GM13976 (cell line): ENCODE results near the gene C15orf62.

Experiments
- DNase-seq: peaks from one replicate; pipeline ENCODE4 v3.0.0; 2012; ENCODE audit warnings: low spot score
- in situ Hi-C: fragments of 300-500 bp; cut with MboI; formaldehyde crosslinking; loops from one replicate; pipeline ENCODE4 v1.12.0; 2022; ENCODE audit warnings: low sequenced_read_pairs, mixed read lengths, inconsistent platforms; ENCODE audit not compliant: unreplicated experiment
- TF ChIP-seq, protein P1 (sequence below): IDR thresholded peaks from 2 replicates; pipeline ENCODE4 v1.5.1; 2012; ENCODE audit warnings: borderline replicate concordance, mild to moderate bottlenecking; ENCODE audit not compliant: insufficient read depth; ENCODE audit errors: extremely low read depth, missing control alignments, control extremely low read depth

Gene C15orf62

DNA sequence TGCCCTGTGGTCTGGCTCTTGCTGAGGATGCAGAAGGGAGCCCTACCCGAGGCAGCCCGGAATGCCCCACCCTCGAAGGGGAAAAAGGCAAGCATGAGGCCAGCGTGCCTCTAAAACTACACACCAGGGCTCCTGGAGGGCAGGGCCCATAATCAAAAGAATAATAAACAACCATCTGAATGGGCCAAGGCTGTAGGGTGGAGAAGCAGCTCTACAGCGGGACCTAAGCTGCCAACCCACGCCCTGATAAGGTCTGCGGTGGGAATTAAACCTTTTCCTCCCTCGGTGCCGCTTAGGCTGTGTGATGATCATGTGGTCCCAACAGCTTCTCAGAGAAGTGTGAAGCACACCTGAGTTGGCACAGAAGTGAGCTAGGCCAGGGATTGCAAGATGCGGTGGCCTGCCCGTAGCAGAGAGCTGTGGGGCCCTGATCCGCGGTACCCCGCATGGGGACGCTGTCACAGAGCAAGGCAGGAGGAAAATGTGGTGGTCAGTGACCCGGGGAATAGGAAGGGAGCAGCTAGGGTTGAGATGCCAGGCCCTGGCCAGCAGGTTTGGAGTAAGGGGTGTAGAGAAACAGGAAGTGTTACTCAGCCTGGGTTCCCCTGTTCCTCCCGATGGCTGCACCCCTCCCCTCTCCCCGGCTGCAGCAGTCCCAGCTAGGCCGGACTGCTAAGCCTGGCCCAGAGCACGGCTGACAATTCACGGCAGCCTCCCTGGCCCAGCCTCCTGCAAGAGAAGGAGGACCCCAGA is 1.1 kb upstream of the C15orf62 start:
- TF ChIP-seq, protein P1, sequence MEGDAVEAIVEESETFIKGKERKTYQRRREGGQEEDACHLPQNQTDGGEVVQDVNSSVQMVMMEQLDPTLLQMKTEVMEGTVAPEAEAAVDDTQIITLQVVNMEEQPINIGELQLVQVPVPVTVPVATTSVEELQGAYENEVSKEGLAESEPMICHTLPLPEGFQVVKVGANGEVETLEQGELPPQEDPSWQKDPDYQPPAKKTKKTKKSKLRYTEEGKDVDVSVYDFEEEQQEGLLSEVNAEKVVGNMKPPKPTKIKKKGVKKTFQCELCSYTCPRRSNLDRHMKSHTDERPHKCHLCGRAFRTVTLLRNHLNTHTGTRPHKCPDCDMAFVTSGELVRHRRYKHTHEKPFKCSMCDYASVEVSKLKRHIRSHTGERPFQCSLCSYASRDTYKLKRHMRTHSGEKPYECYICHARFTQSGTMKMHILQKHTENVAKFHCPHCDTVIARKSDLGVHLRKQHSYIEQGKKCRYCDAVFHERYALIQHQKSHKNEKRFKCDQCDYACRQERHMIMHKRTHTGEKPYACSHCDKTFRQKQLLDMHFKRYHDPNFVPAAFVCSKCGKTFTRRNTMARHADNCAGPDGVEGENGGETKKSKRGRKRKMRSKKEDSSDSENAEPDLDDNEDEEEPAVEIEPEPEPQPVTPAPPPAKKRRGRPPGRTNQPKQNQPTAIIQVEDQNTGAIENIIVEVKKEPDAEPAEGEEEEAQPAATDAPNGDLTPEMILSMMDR = no peak
- in situ Hi-C loops = no loop called here
- DNase-seq = peak; percentile 56

DNA sequence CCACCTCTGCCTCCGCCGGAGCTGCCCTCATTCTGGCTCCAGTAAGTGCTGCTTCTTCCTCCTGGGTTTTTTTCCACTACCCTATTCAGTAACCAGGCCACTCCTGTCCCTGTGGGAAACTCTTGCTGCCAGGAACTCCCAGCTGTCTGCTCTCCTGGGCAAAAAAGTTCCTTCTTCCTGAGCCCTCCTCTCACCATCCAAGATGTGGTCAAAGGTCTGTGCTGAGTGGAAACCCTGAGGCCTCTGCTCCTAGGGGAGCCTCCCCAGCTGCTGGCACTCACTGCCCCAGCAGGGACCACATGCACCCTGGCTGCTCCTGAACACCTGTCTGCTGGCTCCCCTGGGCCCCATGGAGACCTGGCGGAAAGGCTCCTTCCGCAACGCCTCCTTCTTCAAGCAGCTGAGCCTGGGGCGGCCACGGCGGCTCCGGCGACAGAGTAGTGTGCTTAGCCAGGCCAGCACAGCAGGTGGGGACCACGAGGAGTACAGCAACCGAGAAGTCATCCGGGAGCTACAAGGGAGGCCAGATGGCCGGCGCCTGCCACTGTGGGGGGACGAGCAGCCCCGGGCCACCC is 454 bp downstream of the C15orf62 start:
- TF ChIP-seq, protein P1 = no peak
- DNase-seq = peak; percentile 47
- in situ Hi-C loops = no loop called here

DNA sequence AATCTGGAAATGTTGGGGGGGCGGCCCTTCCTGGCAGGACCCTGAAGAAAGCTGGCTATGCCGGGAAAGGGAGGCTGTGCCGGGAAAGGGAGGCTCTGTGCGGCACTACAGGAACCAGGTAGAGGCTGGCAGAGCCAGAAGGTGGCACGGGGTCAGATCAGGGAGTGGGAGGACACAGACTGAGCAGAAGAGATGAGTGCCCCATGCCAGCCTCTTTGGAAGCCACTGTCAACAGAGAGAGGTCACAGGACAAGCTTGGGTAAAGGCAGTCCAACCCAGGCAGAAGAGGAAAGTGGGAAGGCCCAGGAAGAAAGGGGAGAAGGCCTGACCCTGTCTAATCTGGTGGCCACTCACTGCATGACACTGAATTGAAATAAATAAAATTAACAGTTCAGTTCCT is 1.5 kb downstream of the C15orf62 start:
- TF ChIP-seq, protein P1 = no peak

DNA sequence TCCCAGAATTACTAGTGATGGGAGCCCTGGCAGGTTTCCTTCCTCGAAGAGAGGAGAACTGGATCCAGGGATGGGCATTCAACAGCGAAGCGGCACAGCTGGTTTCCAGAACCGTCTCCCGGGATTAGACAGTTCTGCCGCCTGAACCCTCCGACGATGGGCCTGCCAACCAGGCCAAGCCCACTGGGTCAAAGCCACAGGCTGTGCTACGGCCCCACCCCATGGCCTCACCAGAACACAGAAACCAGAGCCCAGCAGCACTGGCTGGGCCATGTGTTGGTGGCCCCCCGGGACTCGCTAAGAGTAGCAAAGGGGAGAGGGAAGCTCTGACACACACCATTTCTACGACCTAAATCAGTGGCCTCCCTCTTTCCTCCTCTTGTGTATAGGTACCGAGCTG is 2.2 kb downstream of the C15orf62 start:
- TF ChIP-seq, protein P1 = no peak
- in situ Hi-C loops = no loop called here
- DNase-seq = no peak

More for the DNA sequence above, 1.5 kb downstream of the C15orf62 start:
- in situ Hi-C loops = no loop called here
- DNase-seq = no peak

DNA sequence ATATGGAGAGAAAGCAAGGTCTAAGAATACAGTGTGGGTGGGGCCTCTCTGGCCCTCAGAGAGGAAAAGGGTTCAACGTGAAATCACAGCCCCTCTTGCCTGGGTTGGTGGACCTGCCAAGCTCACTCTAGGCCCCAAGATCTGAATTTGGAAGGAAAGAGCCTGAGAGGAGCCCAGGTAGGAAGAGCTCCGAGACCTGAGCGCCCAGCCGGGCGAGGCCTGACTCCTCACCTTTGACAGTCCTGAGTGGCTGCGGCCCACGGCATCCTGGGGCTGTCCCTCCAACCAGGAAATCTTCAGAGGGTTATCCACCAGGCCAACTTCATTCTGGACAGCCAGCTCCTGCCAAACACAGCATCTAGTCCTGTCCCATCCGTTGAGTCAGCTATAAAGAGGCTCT is 3.7 kb downstream of the C15orf62 start:
- in situ Hi-C loops = no loop called here
- TF ChIP-seq, protein P1 = no peak
- no peak for DNase-seq

DNA sequence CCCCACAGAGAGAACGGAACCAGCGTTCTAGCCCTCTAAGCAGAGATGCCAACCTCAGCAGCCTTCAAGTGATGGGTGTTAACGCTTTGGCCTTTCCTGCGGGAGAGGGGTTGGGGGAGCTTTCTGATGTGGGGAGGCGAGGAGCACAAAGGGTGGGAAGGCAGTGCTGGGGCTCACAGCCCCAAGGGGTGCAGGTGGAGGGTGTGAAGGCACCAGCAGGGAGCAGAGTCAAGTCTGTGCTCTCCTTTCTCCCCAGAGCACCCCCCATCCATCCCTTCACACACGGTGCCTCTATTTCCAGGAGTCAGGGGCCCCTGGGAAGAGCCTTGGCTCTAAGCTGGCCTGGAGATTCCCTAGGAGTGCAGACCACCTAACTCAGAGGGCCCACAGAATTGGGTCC is 4.1 kb downstream of the C15orf62 start:
- TF ChIP-seq, protein P1 = no peak
- DNase-seq = no peak
- in situ Hi-C loops = no loop called here
